Small intestine (tissue), 7 donors: Measurements from ENCODE around the gene MARK2. TPM values are rescaled to one million over a fixed set of nuclear protein-coding genes. Genes with fewer than 3 reads are reported as not detected.

Experiments
- DNase-seq, 2 donors: peaks; one replicate each; pipeline versions ENCODE4 v3.0.0 to v3.0.0-alpha.2; 2013
- FAIRE-seq: peaks from 2 replicates; lab custom pipeline; 2012; peaks lifted over from hg19 to GRCh38; lab: Jason Lieb, UNC
- H3K27ac ChIP-seq, 3 donors: one replicate each; pipeline ENCODE4 v1.5.1; 2013; ENCODE audit warnings: low read length in 2 of 3, mild to moderate bottlenecking in 2 of 3, control low read depth in 1 of 3, inconsistent platforms in 1 of 3, low read depth in 1 of 3, moderate library complexity in 1 of 3
- H3K27me3 ChIP-seq, 3 donors: one replicate each; pipeline ENCODE4 v1.6.1; 2013; ENCODE audit warnings: low read length in 3 of 3, inconsistent platforms in 1 of 3; ENCODE audit not compliant: control insufficient read depth in 3 of 3, insufficient read depth in 3 of 3
- H3K36me3 ChIP-seq, 3 donors: one replicate each; pipeline ENCODE4 v1.6.1; 2013; ENCODE audit warnings: low read length in 3 of 3, inconsistent platforms in 1 of 3, low read depth in 1 of 3, mild to moderate bottlenecking in 1 of 3, moderate library complexity in 1 of 3; ENCODE audit not compliant: control insufficient read depth in 3 of 3, insufficient read depth in 2 of 3
- H3K4me1 ChIP-seq, 3 donors: one replicate each; pipeline ENCODE4 v1.6.1; 2013; ENCODE audit warnings: low read length in 2 of 3, inconsistent platforms in 1 of 3, low read depth in 1 of 3, mild to moderate bottlenecking in 1 of 3, moderate library complexity in 1 of 3; ENCODE audit not compliant: control insufficient read depth in 3 of 3, insufficient read depth in 2 of 3
- H3K4me3 ChIP-seq, 3 donors: one replicate each; pipeline ENCODE4 v1.5.1; 2013; ENCODE audit warnings: low read length in 3 of 3, control low read depth in 1 of 3, inconsistent platforms in 1 of 3, low read depth in 1 of 3, mild to moderate bottlenecking in 1 of 3, moderate library complexity in 1 of 3
- H3K9me3 ChIP-seq, 2 donors: one replicate each; pipeline ENCODE4 v1.6.1; 2013; ENCODE audit warnings: low read depth in 1 of 2, low read length in 1 of 2; ENCODE audit not compliant: control insufficient read depth in 2 of 2, insufficient read depth in 1 of 2
- WGBS, 3 donors: extraction: QIAGEN DNeasy Blood & Tissue Kit; methylation state at CpG; one replicate each; pipeline ENCODE4 v1.1.7; 2013; 5-methylcytosine and 5-hydroxymethylcytosine counted together
- polyA plus RNA-seq, 4 donors: library from polyadenylated mRNA; stranded (reverse) in 3 of 4; unstranded in 1 of 4; fragments of 200-250 nt in 3 of 4; fragments of 120-200 nt in 1 of 4; gene quantifications; one replicate each; pipeline versions ENCODE4 v1.2.1 to v1.2.3, GENCODE V29; 2013
- donor health status: healthy with polysubstance abuse.
- donor health status: control.
- donor health status: control.
- donor health status: Bipolar disorder and iron deficiency.
- donor health status: healthy.

The MARK2 gene
- polyA plus RNA-seq, 4 donors, result 25.9 to 44.8 (median 28.1) TPM

DNA sequence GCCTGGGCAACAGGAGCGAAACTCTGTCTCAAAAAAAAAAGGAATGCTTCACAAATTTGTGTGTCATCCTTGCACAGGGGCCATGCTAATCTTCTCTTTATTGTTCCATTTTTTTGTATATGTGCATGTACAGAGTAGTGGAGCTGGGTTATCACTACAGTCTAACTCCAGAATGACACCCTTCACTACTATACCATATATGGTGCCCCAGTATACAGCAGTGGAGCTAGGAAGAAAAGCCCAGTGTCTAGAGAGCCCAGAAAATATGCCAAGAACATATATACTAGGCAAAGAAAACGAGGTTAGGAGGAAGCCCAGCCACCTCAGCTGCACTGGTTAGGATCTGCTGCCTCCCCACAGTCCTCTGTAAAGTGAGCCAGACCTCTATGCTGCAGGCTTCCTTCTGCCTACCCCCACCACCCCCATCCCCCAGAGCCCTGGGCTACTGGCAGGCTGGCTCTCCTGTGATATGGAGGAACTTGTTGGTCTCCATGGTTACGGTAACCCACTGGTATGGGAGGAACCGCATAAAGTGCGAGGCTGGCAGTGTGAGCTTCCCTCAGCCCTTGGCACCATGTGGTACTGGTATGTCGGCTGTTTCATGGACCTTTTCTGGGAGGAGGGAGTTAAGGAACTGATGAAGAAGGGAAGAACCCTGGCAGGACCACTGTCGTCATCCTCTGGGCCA, 43.8 kb downstream of the MARK2 start:
- H3K27ac ChIP-seq, result no peak overlapping the region
- DNase-seq (no peak), FAIRE-seq (no peak)
- no peak overlapping the region for H3K4me3 ChIP-seq
- H3K27me3 ChIP-seq, result no peaks in the 10 kb centered on the region
- H3K4me1 ChIP-seq, result peaks cover 3 to 41% (median 12%) of the 10 kb centered on the region in 3 donors
- 82 to 94% (median 88%) methylated on average over 7 of the region's 7 CpGs for WGBS, 3 donors
- no peaks in the 10 kb centered on the region for H3K9me3 ChIP-seq
- peaks cover 0 to 43% (median 0%) of the 10 kb centered on the region in 3 donors for H3K36me3 ChIP-seq

GRCh38 chr11:63883791-63884190, 44.9 kb downstream of the MARK2 start:
- no peak for FAIRE-seq
- Histone ChIP-seq H3K27ac (peak overlapping the region in 1 of 3 donors; percentile 34), H3K36me3 (peaks cover 0 to 37% (median 0%) of the 10 kb centered on the region in 3 donors), H3K4me1 (peaks cover 3 to 47% (median 13%) of the 10 kb centered on the region in 3 donors), H3K27me3 (no peaks in the 10 kb centered on the region), H3K4me3 (no peak overlapping the region), H3K9me3 (no peaks in the 10 kb centered on the region)
- DNase-seq, result no peak
- 79 to 85% (median 81%) methylated on average over 6 of the region's 6 CpGs for WGBS, 3 donors

GRCh38 chr11:63884196-63884932, 45.5 kb downstream of the MARK2 start:
- Histone ChIP-seq H3K27me3 (no peaks in the 10 kb centered on the region), H3K4me3 (no peak overlapping the region), H3K27ac (peak overlapping the region in 2 of 3 donors; percentile 0 to 34), H3K4me1 (peaks cover 3 to 53% (median 10%) of the 10 kb centered on the region in 3 donors), H3K9me3 (no peaks in the 10 kb centered on the region), H3K36me3 (peaks cover 0 to 41% (median 0%) of the 10 kb centered on the region in 3 donors)
- peak; percentile 42 to 52 for DNase-seq
- FAIRE-seq, result no peak
- 30 to 70% (median 42%) methylated on average over 4 of the region's 4 CpGs for WGBS, 3 donors

DNA sequence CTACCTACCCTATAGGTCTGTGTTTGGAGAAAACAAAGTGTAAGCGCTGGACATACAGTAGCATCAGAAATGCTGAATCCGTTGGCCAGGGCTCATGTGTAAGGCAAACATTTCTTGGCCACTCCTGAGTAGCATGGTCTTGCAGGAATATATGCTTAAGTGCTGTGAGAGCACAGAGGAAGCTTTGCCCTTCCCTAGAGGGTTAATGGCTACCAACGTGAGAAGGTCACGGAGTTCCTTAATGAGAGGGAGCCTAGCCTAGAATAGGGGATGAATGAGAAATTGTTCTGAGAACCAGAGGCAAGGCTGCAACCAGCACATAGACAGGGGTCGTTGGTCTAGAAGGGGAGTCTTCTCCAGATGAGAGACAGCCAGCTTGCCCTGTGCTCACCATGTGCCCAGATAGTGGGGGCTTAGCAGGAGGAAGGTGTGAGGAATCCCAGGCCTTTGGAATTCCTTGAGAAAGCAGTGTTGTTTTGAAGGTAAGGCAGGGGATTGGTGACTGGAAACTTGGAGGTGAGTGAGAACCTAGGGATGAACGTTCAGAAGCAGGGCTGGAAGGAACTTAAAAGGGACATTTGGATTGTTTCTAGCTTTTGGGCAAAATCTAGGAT, 48.6 kb downstream of the MARK2 start:
- Histone ChIP-seq H3K27ac (peak overlapping the region; percentile 96 to 97 (median 96)), H3K27me3 (no peaks in the 10 kb centered on the region), H3K4me3 (no peak overlapping the region), H3K36me3 (peaks cover 0 to 61% (median 2%) of the 10 kb centered on the region in 3 donors), H3K9me3 (no peaks in the 10 kb centered on the region), H3K4me1 (peaks cover 3 to 78% (median 4%) of the 10 kb centered on the region in 3 donors)
- FAIRE-seq (no peak), DNase-seq (no peak)
- 32 to 41% (median 38%) methylated on average over 6 of the region's 6 CpGs for WGBS, 3 donors

DNA sequence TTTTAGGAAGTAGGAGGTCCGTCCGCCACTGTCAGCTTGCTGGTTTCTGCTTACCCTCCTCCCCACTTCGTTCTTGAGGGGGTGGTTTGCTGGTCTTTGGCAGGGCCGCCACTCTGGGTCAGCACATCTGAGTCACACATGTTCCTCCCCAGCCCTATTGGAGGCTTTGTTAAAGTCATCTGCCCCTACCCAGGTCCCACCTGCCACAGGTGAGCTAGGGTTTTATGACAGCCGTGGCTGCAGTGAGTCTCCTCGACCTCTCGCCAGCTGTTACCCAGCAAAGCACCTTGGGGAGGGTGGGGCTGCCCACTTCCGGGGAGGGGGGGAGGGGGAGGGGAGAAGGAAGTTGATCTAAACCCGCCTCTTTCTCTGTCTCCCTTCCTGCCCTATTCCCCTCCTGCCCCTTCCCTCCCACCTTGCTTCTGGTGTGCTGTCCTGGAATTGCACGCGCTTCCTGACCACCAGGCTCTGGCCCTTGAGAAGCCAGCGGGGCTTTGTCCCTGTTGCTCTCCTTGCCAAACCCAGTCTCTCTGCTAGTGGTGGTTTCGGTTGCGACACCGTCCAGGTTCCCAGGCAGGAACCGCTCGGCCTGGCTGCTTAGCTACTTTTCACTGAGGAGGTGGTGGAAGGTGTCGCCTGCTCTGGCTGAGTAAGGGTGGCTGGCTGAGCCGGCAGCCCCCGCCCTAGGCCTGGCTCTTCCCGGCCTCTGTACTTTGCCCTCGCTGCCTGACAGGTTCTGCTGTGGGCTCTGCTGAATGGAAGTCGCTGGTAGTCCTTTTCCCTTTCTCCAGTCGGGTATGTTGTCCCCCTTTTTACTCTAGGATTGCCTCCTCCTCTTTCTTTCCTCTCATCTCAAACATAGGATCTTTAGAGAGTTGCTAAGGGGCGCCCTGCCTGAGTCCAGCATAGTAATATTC, 49.5 kb downstream of the MARK2 start:
- H3K4me1 ChIP-seq, result peaks cover 3 to 80% (median 4%) of the 10 kb centered on the region in 3 donors
- WGBS, 3 donors, result 3 to 23% (median 9%) methylated on average over 25 of the region's 25 CpGs
- DNase-seq, result peak; percentile 92 to 94
- peak overlapping the region; percentile 96 to 97 (median 96) for H3K27ac ChIP-seq
- FAIRE-seq, result no peak
- no peaks in the 10 kb centered on the region for H3K27me3 ChIP-seq
- peak overlapping the region; percentile 33 to 66 (median 47) for H3K4me3 ChIP-seq
- no peaks in the 10 kb centered on the region for H3K9me3 ChIP-seq
- peaks cover 0 to 58% (median 2%) of the 10 kb centered on the region in 3 donors for H3K36me3 ChIP-seq

DNA sequence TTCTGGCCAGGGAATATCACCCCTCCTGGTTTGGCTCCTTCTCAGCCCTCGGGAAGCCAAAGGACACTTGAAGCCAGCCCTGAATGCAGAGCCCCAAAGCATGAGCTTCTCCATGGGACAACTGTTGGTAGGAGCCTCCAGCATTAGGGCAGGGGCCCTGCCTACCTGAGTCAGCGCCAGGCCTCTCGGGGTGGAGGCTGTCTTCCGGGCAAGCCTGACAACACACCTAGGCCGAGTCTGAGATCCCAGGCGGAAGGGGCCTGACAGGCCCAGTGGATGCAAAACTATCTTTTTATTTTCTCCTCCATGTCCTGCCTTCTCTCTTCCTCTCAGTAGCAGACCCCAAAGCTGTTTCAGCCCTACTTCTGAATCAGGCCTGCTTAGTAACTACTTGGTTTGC, 50.4 kb downstream of the MARK2 start:
- DNase-seq (peak; percentile 65 to 80), FAIRE-seq (no peak)
- Histone ChIP-seq H3K9me3 (no peaks in the 10 kb centered on the region), H3K27ac (peak overlapping the region; percentile 96 to 97 (median 96)), H3K4me3 (peak overlapping the region in 2 of 3 donors; percentile 47 to 66), H3K36me3 (peaks cover 0 to 54% (median 2%) of the 10 kb centered on the region in 3 donors), H3K27me3 (no peaks in the 10 kb centered on the region), H3K4me1 (peaks cover 3 to 70% (median 4%) of the 10 kb centered on the region in 3 donors)
- 27 to 61% (median 44%) methylated on average over 6 of the region's 6 CpGs for WGBS, 3 donors

- no peaks in the 10 kb centered on the region for H3K9me3 ChIP-seq
- H3K4me1 ChIP-seq, result peaks cover 3 to 61% (median 4%) of the 10 kb centered on the region in 3 donors
- no peaks in the 10 kb centered on the region for H3K27me3 ChIP-seq
- peak overlapping the region in 2 of 3 donors; percentile 47 to 66 for H3K4me3 ChIP-seq
- FAIRE-seq (no peak), DNase-seq (peak; percentile 29 to 44)
- H3K27ac ChIP-seq, result peak overlapping the region in 2 of 3 donors; percentile 96 to 97
- peaks cover 0 to 57% (median 2%) of the 10 kb centered on the region in 3 donors for H3K36me3 ChIP-seq
- WGBS, 3 donors, result 33 to 66% (median 36%) methylated on average over 7 of the region's 7 CpGs
These were observed 51.5 kb downstream of the MARK2 start for GRCh38 chr11:63890368-63890767.
